Measurements from ENCODE around the gene FBRS.

FBRS gene

DNA sequence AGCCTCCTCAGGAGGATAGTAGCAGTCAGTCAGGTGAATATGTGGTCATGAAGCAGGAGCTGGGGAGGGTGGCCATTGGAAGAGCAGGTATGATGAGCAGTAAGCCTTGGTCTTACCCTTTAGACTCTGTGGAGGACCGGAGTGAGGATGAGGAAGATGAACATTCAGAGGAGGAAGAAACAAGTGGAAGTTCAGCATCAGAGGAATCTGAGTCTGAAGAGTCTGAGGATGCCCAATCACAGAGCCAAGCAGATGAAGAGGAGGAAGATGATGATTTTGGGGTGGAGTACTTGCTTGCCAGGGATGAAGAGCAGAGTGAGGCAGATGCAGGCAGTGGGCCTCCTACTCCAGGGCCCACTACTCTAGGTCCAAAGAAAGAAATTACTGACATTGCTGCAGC, 53.5 kb downstream of the FBRS start:
- Mint-ChIP-seq H3K4me3 (no peak overlapping the region), H3K27ac (peak overlapping the region; percentile 33), H3K9me3 (no peaks in the 10 kb centered on the region)

DNA sequence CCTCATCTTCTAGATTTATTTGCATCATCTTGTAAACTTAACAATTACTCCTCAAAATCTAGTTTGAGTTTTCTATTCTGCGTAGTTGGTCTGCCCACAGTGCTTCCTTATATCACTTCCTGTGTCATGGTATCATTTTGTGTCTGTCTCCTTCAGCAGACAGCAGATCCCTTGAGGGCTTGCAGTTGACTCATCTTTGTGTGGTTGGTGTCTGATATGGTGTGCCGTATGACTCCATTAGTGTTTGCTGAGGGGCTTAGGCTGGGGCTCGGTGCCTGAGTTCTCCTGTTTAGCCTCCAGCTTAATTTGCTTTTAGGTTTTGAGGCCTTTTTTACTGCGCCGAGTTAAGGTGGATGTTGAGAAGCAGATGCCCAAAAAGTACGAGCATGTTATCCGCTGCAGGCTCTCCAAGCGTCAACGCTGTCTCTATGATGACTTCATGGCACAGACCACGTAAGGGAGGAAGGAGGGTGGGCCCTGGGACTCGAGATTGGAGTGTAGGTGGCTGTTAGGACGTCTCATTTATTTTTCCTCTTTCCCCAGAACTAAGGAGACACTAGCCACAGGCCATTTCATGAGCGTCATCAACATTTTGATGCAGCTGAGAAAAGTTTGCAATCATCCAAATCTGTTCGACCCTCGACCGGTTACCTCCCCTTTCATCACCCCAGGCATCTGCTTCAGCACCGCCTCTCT, 57.7 kb downstream of the FBRS start:
- H3K4me1 Mint-ChIP-seq (ENCODE audit: low read depth) = peaks cover 21% of the 10 kb centered on the region

More for the DNA sequence above, 53.5 kb downstream of the FBRS start:
- Mint-ChIP-seq H3K27me3 (ENCODE audit: low read depth) (no peaks in the 10 kb centered on the region), H3K36me3 (ENCODE audit: low read depth) (peaks cover 74% of the 10 kb centered on the region), H3K4me1 (ENCODE audit: low read depth) (peaks cover 21% of the 10 kb centered on the region)
- no peak for DNase-seq (ENCODE audit: low spot score)

DNA sequence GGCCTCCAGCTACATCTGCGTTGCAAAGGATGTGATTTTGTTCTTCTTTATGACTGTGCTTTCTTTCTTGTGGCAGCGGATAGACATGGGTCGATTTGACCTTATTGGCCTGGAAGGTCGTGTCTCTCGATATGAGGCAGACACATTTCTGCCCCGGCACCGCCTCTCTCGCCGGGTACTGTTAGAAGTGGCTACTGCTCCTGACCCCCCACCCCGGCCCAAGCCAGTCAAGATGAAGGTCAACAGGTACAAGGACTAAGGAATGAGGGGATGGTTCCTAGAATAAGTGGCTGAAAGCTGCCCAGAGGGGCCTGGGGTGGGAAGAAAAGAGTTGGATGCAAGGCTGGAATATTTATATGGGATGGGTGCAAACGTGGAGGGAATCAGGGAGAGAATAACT, 61.9 kb downstream of the FBRS start:
- H3K27ac Mint-ChIP-seq = no peak overlapping the region
- H3K27me3 Mint-ChIP-seq (ENCODE audit: low read depth) = no peaks in the 10 kb centered on the region
- peaks cover 10% of the 10 kb centered on the region for H3K4me1 Mint-ChIP-seq (ENCODE audit: low read depth)
- DNase-seq (ENCODE audit: low spot score) = no peak
- no peaks in the 10 kb centered on the region for H3K9me3 Mint-ChIP-seq
- no peak overlapping the region for H3K4me3 Mint-ChIP-seq
- peaks cover 73% of the 10 kb centered on the region for H3K36me3 Mint-ChIP-seq (ENCODE audit: low read depth)

More for the DNA sequence above, 57.7 kb downstream of the FBRS start:
- Mint-ChIP-seq H3K9me3 (no peaks in the 10 kb centered on the region), H3K4me3 (peak overlapping the region; percentile 84), H3K27ac (peak overlapping the region; percentile 96), H3K27me3 (ENCODE audit: low read depth) (no peaks in the 10 kb centered on the region), H3K36me3 (ENCODE audit: low read depth) (peaks cover 69% of the 10 kb centered on the region)
- DNase-seq (ENCODE audit: low spot score) = peak; percentile 53
